Ovary (tissue), 9 donors: ENCODE measurements around the gene NFIB. TPM values are rescaled to one million over a fixed set of nuclear protein-coding genes. Genes with fewer than 3 reads are reported as not detected.
A peak's percentile ranks its signal among the peaks of the same experiment; 100 is the strongest.

Experiments used
- DNase-seq, 5 donors: peaks; one replicate each; pipeline ENCODE4 v3.0.0-alpha.2; 2019 to 2020
- H3K27ac ChIP-seq, 2 donors: fragments of 200-600 bp; one replicate each; pipeline versions ENCODE4 v1.5.1 to v1.8.0; 2019 to 2022
- H3K27me3 ChIP-seq: fragments of 200-600 bp; one replicate; pipeline ENCODE4 v1.8.0; 2022
- H3K36me3 ChIP-seq: fragments of 200-600 bp; sonication (generic); one replicate; pipeline ENCODE4 v1.5.1; 2019
- H3K4me1 ChIP-seq: one replicate; pipeline ENCODE4 v1.8.1; 2013; ENCODE audit warnings: mild to moderate bottlenecking, moderate library complexity; ENCODE audit not compliant: insufficient read depth
- H3K4me3 ChIP-seq: fragments of 200-600 bp; sonication (generic); one replicate; pipeline ENCODE4 v1.5.1; 2017
- H3K9me3 ChIP-seq, 2 donors: fragments of 200-600 bp in 1 of 2; sonication (generic) in 1 of 2; one replicate each; pipeline versions ENCODE4 v1.5.1 to v1.8.1; 2013 to 2019; ENCODE audit warnings: mild to moderate bottlenecking in 1 of 2, moderate library complexity in 1 of 2
- CTCF ChIP-seq, 3 donors: fragments of 450-650 bp in 2 of 3; fragments of 200-600 bp in 1 of 3; IDR thresholded peaks; one replicate each; pipeline versions ENCODE4 v1.5.1 to v1.8.0; 2016 to 2022; ENCODE audit warnings: antibody characterized with exemption in 3 of 3, mild to moderate bottlenecking in 1 of 3
- EP300 ChIP-seq: sonication (generic); formaldehyde crosslinking; IDR thresholded peaks from one replicate; pipeline ENCODE4 v1.6.1; 2017; ENCODE audit warnings: antibody characterized with exemption
- POLR2A ChIP-seq: fragments of 450-650 bp; IDR thresholded peaks from one replicate; pipeline ENCODE4 v1.6.1; 2017; ENCODE audit warnings: antibody characterized with exemption, mild to moderate bottlenecking, moderate library complexity
- WGBS, 3 donors: extraction: QIAGEN DNeasy Blood & Tissue Kit in 1 of 3; methylation state at CpG; one replicate each; pipeline versions ENCODE4 v1.1.5 to v1.1.7; 2013 to 2017; 5-methylcytosine and 5-hydroxymethylcytosine counted together
- intact Hi-C, 4 donors: fragments of 100-400 bp; cut with DNase I; formaldehyde crosslinking; loops; one replicate each; pipeline versions ENCODE4 v1.11.0 to v1.15.1; 2022 to 2023
- polyA plus RNA-seq, 2 donors: library from polyadenylated mRNA; stranded (reverse); fragments of 200-250 nt in 1 of 2; fragments of 350-450 nt in 1 of 2; fragmentation: Illumina TruSeq in 1 of 2; extraction: RNeasy Lipid Tissue Mini Kit (QIAGEN cat#74804) in 1 of 2; gene quantifications; one replicate each; pipeline ENCODE4 v1.2.3, GENCODE V29; 2013 to 2014
- total RNA-seq, 7 donors: library from RNA; depleted of rRNA in 2 of 7; stranded (reverse); fragments of >200 nt in 2 of 7; fragmentation: NEBNext Ultra II Directional in 3 of 7; extraction: Animal tissue kit (Norgen Biotek cat#: 25700) in 3 of 7; gene quantifications; one replicate each; pipeline versions ENCODE4 v1.1.0 to v1.2.4, GENCODE V29; 2016 to 2023
- donor health status: DM: no; HTN: no; CAD: no; lungs with moderate emphysema.
- donor health status: DM: no; HTN: no; CAD: no.
- donor health status: Bipolar disorder and iron deficiency.
- donor health status: DM: yes; HTN: yes; CAD: no.
- donor health status: DM: no; HTN: no; CAD: no.
- donor health status: DM: yes; HTN: yes; CAD: no.

The NFIB gene
- total and polyA plus RNA-seq, 9 donors = 8.7 to 111 (median 53.2) TPM

DNA sequence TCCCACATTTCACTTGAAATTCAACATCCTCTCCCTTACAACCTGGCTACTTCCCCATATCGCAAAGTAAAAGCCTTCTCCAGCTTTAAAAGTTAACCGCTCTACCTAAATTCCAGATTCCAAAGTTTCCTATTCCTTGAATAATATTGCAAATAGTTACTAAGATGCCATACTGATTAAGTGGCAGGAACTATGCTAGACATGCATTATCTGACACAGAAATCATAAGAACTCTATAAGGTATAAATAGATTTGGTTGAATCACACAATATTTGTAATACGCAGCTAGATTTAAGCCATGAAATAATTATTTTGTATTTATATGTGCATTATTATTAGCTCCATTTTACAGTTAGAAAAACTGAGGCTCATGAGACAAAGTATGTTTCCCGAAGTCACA is 92.8 kb downstream of the NFIB start:
- no peaks in the 10 kb centered on the region for H3K27me3 ChIP-seq
- no peaks in the 10 kb centered on the region for H3K9me3 ChIP-seq
- 87 to 94% (median 92%) methylated on average over 4 of the region's 4 CpGs for whole genome bisulfite sequencing, 3 donors
- no peak overlapping the region for H3K27ac ChIP-seq
- intact Hi-C loops = no loop called here
- no peaks in the 10 kb centered on the region for H3K36me3 ChIP-seq
- H3K4me1 ChIP-seq = peaks cover 10% of the 10 kb centered on the region
- no peak for TF ChIP-seq EP300
- TF ChIP-seq CTCF (IDR thresholded peaks at IDR 0.05) = no peak
- TF ChIP-seq POLR2A = no peak
- no peak overlapping the region for H3K4me3 ChIP-seq
- no peak for DNase-seq

DNA sequence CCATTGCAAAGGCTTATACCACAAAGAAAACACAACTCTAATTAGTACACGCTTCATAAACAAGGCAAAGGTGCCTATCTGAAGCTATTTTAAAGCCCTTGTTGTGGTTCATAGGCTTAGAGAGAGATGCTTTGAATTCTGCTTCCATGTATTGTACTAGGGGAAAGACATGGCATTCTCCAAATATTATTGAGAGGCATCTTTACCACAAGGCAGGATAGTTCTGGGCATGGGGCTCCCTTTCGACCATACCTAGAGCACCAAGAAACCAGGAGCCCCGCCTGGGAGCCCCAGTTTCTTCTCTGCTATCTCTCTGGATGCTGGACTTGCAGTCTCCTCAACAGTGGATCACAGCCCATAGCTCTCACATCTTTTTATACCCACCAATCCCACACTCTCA is 93.7 kb downstream of the NFIB start:
- Histone ChIP-seq H3K27ac (no peak overlapping the region), H3K4me1 (peaks cover 10% of the 10 kb centered on the region), H3K36me3 (no peaks in the 10 kb centered on the region), H3K9me3 (no peaks in the 10 kb centered on the region), H3K4me3 (no peak overlapping the region), H3K27me3 (no peaks in the 10 kb centered on the region)
- DNase-seq = no peak
- TF ChIP-seq CTCF (IDR thresholded peaks at IDR 0.05) (no peak), EP300 (no peak), POLR2A (no peak)
- 84 to 90% (median 86%) methylated on average over 3 of the region's 3 CpGs for WGBS, 3 donors
- intact Hi-C loops = no loop called here

GRCh38 chr9:14219850-14220249 is 94.1 kb downstream of the NFIB start:
- peak in 1 of 5 donors; percentile 27 for DNase-seq
- 7 to 34% (median 8%) methylated on average over 4 of the region's 4 CpGs for WGBS, 3 donors
- H3K36me3 ChIP-seq = no peaks in the 10 kb centered on the region
- intact Hi-C loops = no loop called here
- no peak overlapping the region for H3K27ac ChIP-seq
- TF ChIP-seq EP300 = no peak
- no peaks in the 10 kb centered on the region for H3K27me3 ChIP-seq
- H3K9me3 ChIP-seq = no peaks in the 10 kb centered on the region
- no peak overlapping the region for H3K4me3 ChIP-seq
- peaks cover 10% of the 10 kb centered on the region for H3K4me1 ChIP-seq

GRCh38 chr9:14218253-14218652 is 95.7 kb downstream of the NFIB start:
- no peak overlapping the region for H3K27ac ChIP-seq
- 91 to 100% (median 99%) methylated on average over 1 of the region's 1 CpG for WGBS, 3 donors
- H3K4me3 ChIP-seq = no peak overlapping the region
- H3K9me3 ChIP-seq = no peaks in the 10 kb centered on the region
- DNase-seq = no peak
- H3K27me3 ChIP-seq = no peaks in the 10 kb centered on the region
- TF ChIP-seq EP300 = no peak
- no peak for TF ChIP-seq POLR2A
- no peak for TF ChIP-seq CTCF (IDR thresholded peaks at IDR 0.05)
- intact Hi-C loops = no loop called here
- H3K4me1 ChIP-seq = peaks cover 10% of the 10 kb centered on the region
- no peaks in the 10 kb centered on the region for H3K36me3 ChIP-seq

GRCh38 chr9:14216612-14217194 is 97.2 kb downstream of the NFIB start:
- DNase-seq = no peak
- Histone ChIP-seq H3K4me3 (no peak overlapping the region), H3K27ac (no peak overlapping the region), H3K9me3 (no peaks in the 10 kb centered on the region), H3K36me3 (no peaks in the 10 kb centered on the region), H3K27me3 (no peaks in the 10 kb centered on the region), H3K4me1 (peaks cover 8% of the 10 kb centered on the region)
- intact Hi-C loops = no loop called here
- TF ChIP-seq CTCF (IDR thresholded peaks at IDR 0.05) = no peak
- no peak for TF ChIP-seq EP300
- no peak for TF ChIP-seq POLR2A
- WGBS, 3 donors = 93 to 100% (median 98%) methylated on average over 1 of the region's 1 CpG
